HUES6 (cell line): Measurements from ENCODE around the gene OR2G6.

Experiments
- H3K27ac ChIP-seq: 2 replicates; pipeline ENCODE4 v1.7.0; 2013; ENCODE audit warnings: low read depth, mild to moderate bottlenecking, low read length, inconsistent platforms
- H3K27me3 ChIP-seq: 2 replicates; pipeline ENCODE4 v1.6.1; 2013; ENCODE audit warnings: low read length; ENCODE audit not compliant: control insufficient read depth, insufficient read depth
- H3K36me3 ChIP-seq: 2 replicates; pipeline ENCODE4 v1.6.1; 2013; ENCODE audit warnings: low read length; ENCODE audit not compliant: control insufficient read depth, insufficient read depth
- H3K4me1 ChIP-seq: 2 replicates; pipeline ENCODE4 v1.6.1; 2013; ENCODE audit warnings: low read length; ENCODE audit not compliant: control insufficient read depth, insufficient read depth
- H3K4me3 ChIP-seq: 2 replicates; pipeline ENCODE4 v1.5.1; 2013; ENCODE audit warnings: low read depth, low read length
- H3K9ac ChIP-seq: one replicate; pipeline ENCODE4 v1.6.1; 2013; ENCODE audit warnings: mild to moderate bottlenecking, low read length
- H3K9me3 ChIP-seq: 2 replicates; pipeline ENCODE4 v1.6.1; 2013; ENCODE audit warnings: low read depth, low read length; ENCODE audit not compliant: control insufficient read depth, insufficient read depth

OR2G6 gene

GRCh38 chr1:248576260-248576980, 68.5 kb downstream of the OR2G6 start:
- Histone ChIP-seq H3K27me3 (no peaks in the 10 kb centered on the region), H3K27ac (no peak overlapping the region), H3K9ac (no peak overlapping the region), H3K4me1 (no peaks in the 10 kb centered on the region), H3K9me3 (peaks cover 9% of the 10 kb centered on the region; the same call in 1 of the 2 replicates), H3K36me3 (no peaks in the 10 kb centered on the region), H3K4me3 (no peak overlapping the region)
